ENCODE data around the gene BICC1. TPM values are rescaled to one million over a fixed set of nuclear protein-coding genes. Genes with fewer than 3 reads are reported as not detected.

The BICC1 gene
- total RNA-seq, 1 experiment from 2014 or later: 0.57 TPM

GRCh38 chr10:58826694-58827093 lies 314.0 kb downstream of the BICC1 start:
- H3K14ac ChIP-seq (ENCODE audit: insufficient read depth, low read length): no peak overlapping the region
- Mint-ChIP-seq H3K4me3 (no peak overlapping the region), H3K27ac (no peak overlapping the region), H3K9me3 (no peaks in the 10 kb centered on the region), H3K27me3 (ENCODE audit: low read depth) (no peaks in the 10 kb centered on the region), H3K4me1 (no peaks in the 10 kb centered on the region), H3K36me3 (ENCODE audit: insufficient read depth in 1 of 3, low read depth in 3 of 3) (no peaks in the 10 kb centered on the region)
- no peak overlapping the region for H4K5ac ChIP-seq (ENCODE audit: insufficient read length, low read depth, low read length)
- H3K9ac ChIP-seq (ENCODE audit: extremely low read depth, insufficient read length, low read length): no peak overlapping the region
- no peak overlapping the region for H2AFZ ChIP-seq (ENCODE audit: low read length)
- H3K4me1 ChIP-seq (ENCODE audit: insufficient read depth, low read length): no peaks in the 10 kb centered on the region
- no peak overlapping the region for H2BK20ac ChIP-seq (ENCODE audit: low read depth, low read length, poor library complexity, severe bottlenecking)
- no peak overlapping the region for H3K18ac ChIP-seq (ENCODE audit: insufficient read length, low read depth, low read length)
- H2AK5ac ChIP-seq (ENCODE audit: insufficient read length, low read length): no peak overlapping the region
- H3K4ac ChIP-seq (ENCODE audit: low read depth, low read length): no peak overlapping the region
- H2BK12ac ChIP-seq (ENCODE audit: insufficient read length, low read depth, low read length): no peak overlapping the region
- no peak for DNase-seq
- no peak overlapping the region for H3K56ac ChIP-seq (ENCODE audit: insufficient read length, low read depth, low read length)
- no peaks in the 10 kb centered on the region for H3K79me2 ChIP-seq (ENCODE audit: insufficient read depth, low read length)
- no peak overlapping the region for H3K27ac ChIP-seq (ENCODE audit: insufficient read length, low read depth, low read length)
- H3K23ac ChIP-seq (ENCODE audit: insufficient read length, low read depth, low read length): no peak overlapping the region
- no peaks in the 10 kb centered on the region for H4K20me1 ChIP-seq (ENCODE audit: control insufficient read depth, insufficient read depth, insufficient read length)
- H4K8ac ChIP-seq (replicated peaks; ENCODE audit: insufficient read length, low read depth, low read length): no peak overlapping the region
- no peak overlapping the region for H2BK15ac ChIP-seq (ENCODE audit: low read depth, low read length)
- no peaks in the 10 kb centered on the region for H3K9me3 ChIP-seq (ENCODE audit: control insufficient read depth, low read depth, low read length)
- no peaks in the 10 kb centered on the region for H3K27me3 ChIP-seq (ENCODE audit: insufficient read depth, low read length)
- TF ChIP-seq CTCF (conservative IDR thresholded peaks at IDR 0.05): no peak
- H2BK120ac ChIP-seq (ENCODE audit: low read depth, low read length, poor library complexity, severe bottlenecking): no peak overlapping the region
- H3K4me2 ChIP-seq (ENCODE audit: insufficient read depth, insufficient read length, low read length): no peak overlapping the region
- no peak overlapping the region for H2BK5ac ChIP-seq (ENCODE audit: insufficient read length, low read length)
- H3T11ph ChIP-seq (ENCODE audit: low read length): no peak overlapping the region
- H3K23me2 ChIP-seq (ENCODE audit: insufficient read length, low read depth, low read length, poor library complexity, severe bottlenecking): no peaks in the 10 kb centered on the region
- WGBS (ENCODE audit: extremely low coverage, insufficient read length, low lambda C conversion rate): no CpG with 5 or more reads among the region's 6 CpGs
- H4K91ac ChIP-seq (ENCODE audit: insufficient read length, low read depth, low read length): no peak overlapping the region
- H3K79me1 ChIP-seq (ENCODE audit: insufficient read depth, low read depth, low read length, poor library complexity, severe bottlenecking): no peaks in the 10 kb centered on the region

Measured in H9 (cell line).